Measurements from ENCODE around the gene PGBD2. TPM values are rescaled to one million over a fixed set of nuclear protein-coding genes. Genes with fewer than 3 reads are reported as not detected.
A peak's percentile ranks its signal among the peaks of the same experiment; 100 is the strongest.
"Not testable (repeated sequence)": the region's sequence is repeated elsewhere in the genome, so short reads cannot be mapped to it uniquely, and the experiment has no call there.

Gene PGBD2
- 8.9 and 17.0 TPM in 2 replicates for total RNA-seq

- DNase-seq: peak; percentile 96
Measured at GRCh38 chr1:248906009-248906752, at the start of gene PGBD2. Gene PGBD2, plus strand, starts transcription at chr1:248906235. Its CDS starts 7,628 bp downstream, at chr1:248913863.

GRCh38 chr1:248857201-248857600 is 48.8 kb upstream of the PGBD2 start:
- DNase-seq: no peak

- DNase-seq: no peak
Measured at GRCh38 chr1:248857749-248858095, 48.3 kb upstream of the PGBD2 start.

GRCh38 chr1:248858096-248858890 is 47.7 kb upstream of the PGBD2 start:
- peak; percentile 79 for DNase-seq

GRCh38 chr1:248858891-248859889 is 46.8 kb upstream of the PGBD2 start, which contains the start of gene ZNF692:
Gene ZNF692, minus strand, starts transcription at chr1:248859085. Its CDS starts 776 bp downstream, at chr1:248858309.
- peak; percentile 99 for DNase-seq

GRCh38 chr1:248860007-248860406 is 46.0 kb upstream of the PGBD2 start:
- DNase-seq: no peak

GRCh38 chr1:248861616-248862015 is 44.4 kb upstream of the PGBD2 start:
- no peak for DNase-seq

GRCh38 chr1:248862695-248862997 is 43.4 kb upstream of the PGBD2 start:
- no peak for DNase-seq

GRCh38 chr1:248862998-248863881 is 42.8 kb upstream of the PGBD2 start:
- DNase-seq: peak; percentile 71

GRCh38 chr1:248871837-248872401 is 34.1 kb upstream of the PGBD2 start:
- no peak for DNase-seq

GRCh38 chr1:248872752-248873408 is 33.2 kb upstream of the PGBD2 start:
- peak; percentile 77 for DNase-seq

- DNase-seq: peak; percentile 98
Measured at GRCh38 chr1:248873409-248873992, 32.5 kb upstream of the PGBD2 start.

- DNase-seq: peak; percentile 88
Measured at GRCh38 chr1:248873993-248874533, 32.0 kb upstream of the PGBD2 start.

GRCh38 chr1:248881261-248881660 is 24.8 kb upstream of the PGBD2 start:
- no peak for DNase-seq

GRCh38 chr1:248882427-248882826 is 23.6 kb upstream of the PGBD2 start:
- DNase-seq: not testable (repeated sequence)

- DNase-seq: no peak
Measured at GRCh38 chr1:248884632-248885295, 21.3 kb upstream of the PGBD2 start.

- DNase-seq: no peak
Measured at GRCh38 chr1:248885646-248886045, 20.4 kb upstream of the PGBD2 start.

GRCh38 chr1:248886237-248886895 is 19.7 kb upstream of the PGBD2 start:
- DNase-seq: no peak

GRCh38 chr1:248889914-248890243 is 16.2 kb upstream of the PGBD2 start:
- not testable (repeated sequence) for DNase-seq

Measured in dermis blood vessel endothelial cell (primary cell).